Measurements from ENCODE around the gene MRPL2. TPM values are rescaled to one million over a fixed set of nuclear protein-coding genes. Genes with fewer than 3 reads are reported as not detected.

Gene MRPL2
- total RNA-seq, 1 donor from 2014 or later, result 50.5 TPM

- H3K9me3 Mint-ChIP-seq (ENCODE audit: unreplicated experiment), result peaks cover 7% of the 10 kb centered on the region
- no peaks in the 10 kb centered on the region for H3K27me3 Mint-ChIP-seq (ENCODE audit: unreplicated experiment)
- no peak for TF ChIP-seq CTCF (IDR thresholded peaks at IDR 0.05; ENCODE audit: partially characterized antibody, unreplicated experiment)
- peaks cover 43% of the 10 kb centered on the region for H3K4me1 Mint-ChIP-seq (ENCODE audit: low read depth, unreplicated experiment)
- H3K4me3 Mint-ChIP-seq (ENCODE audit: unreplicated experiment), result peak overlapping the region; percentile 8
- DNase-seq, result no peak
- peak overlapping the region; percentile 13 for H3K27ac Mint-ChIP-seq (ENCODE audit: unreplicated experiment)
- H3K36me3 Mint-ChIP-seq (ENCODE audit: unreplicated experiment), result no peaks in the 10 kb centered on the region
Observed at GRCh38 chr6:43093436-43094289, 34.4 kb upstream of the MRPL2 start.

- TF ChIP-seq CTCF (IDR thresholded peaks at IDR 0.05; ENCODE audit: partially characterized antibody, unreplicated experiment), result no peak
- H3K9me3 Mint-ChIP-seq (ENCODE audit: unreplicated experiment), result peaks cover 7% of the 10 kb centered on the region
- no peaks in the 10 kb centered on the region for H3K27me3 Mint-ChIP-seq (ENCODE audit: unreplicated experiment)
- peaks cover 39% of the 10 kb centered on the region for H3K4me1 Mint-ChIP-seq (ENCODE audit: low read depth, unreplicated experiment)
- DNase-seq, result no peak
- no peaks in the 10 kb centered on the region for H3K36me3 Mint-ChIP-seq (ENCODE audit: unreplicated experiment)
- peak overlapping the region; percentile 41 for H3K27ac Mint-ChIP-seq (ENCODE audit: unreplicated experiment)
- H3K4me3 Mint-ChIP-seq (ENCODE audit: unreplicated experiment), result no peak overlapping the region
Observed at GRCh38 chr6:43092635-43093034, 33.4 kb upstream of the MRPL2 start.

GRCh38 chr6:43091436-43091991 lies 32.3 kb upstream of the MRPL2 start:
- H3K9me3 Mint-ChIP-seq (ENCODE audit: unreplicated experiment), result peaks cover 7% of the 10 kb centered on the region
- H3K27ac Mint-ChIP-seq (ENCODE audit: unreplicated experiment), result peak overlapping the region; percentile 55
- no peaks in the 10 kb centered on the region for H3K36me3 Mint-ChIP-seq (ENCODE audit: unreplicated experiment)
- no peak for TF ChIP-seq CTCF (IDR thresholded peaks at IDR 0.05; ENCODE audit: partially characterized antibody, unreplicated experiment)
- H3K4me1 Mint-ChIP-seq (ENCODE audit: low read depth, unreplicated experiment), result peaks cover 35% of the 10 kb centered on the region
- DNase-seq, result no peak
- H3K27me3 Mint-ChIP-seq (ENCODE audit: unreplicated experiment), result no peaks in the 10 kb centered on the region
- no peak overlapping the region for H3K4me3 Mint-ChIP-seq (ENCODE audit: unreplicated experiment)

- no peak overlapping the region for H3K4me3 Mint-ChIP-seq (ENCODE audit: unreplicated experiment)
- H3K9me3 Mint-ChIP-seq (ENCODE audit: unreplicated experiment), result peaks cover 7% of the 10 kb centered on the region
- no peaks in the 10 kb centered on the region for H3K36me3 Mint-ChIP-seq (ENCODE audit: unreplicated experiment)
- no peak overlapping the region for H3K27ac Mint-ChIP-seq (ENCODE audit: unreplicated experiment)
- H3K27me3 Mint-ChIP-seq (ENCODE audit: unreplicated experiment), result no peaks in the 10 kb centered on the region
- no peak for DNase-seq
- TF ChIP-seq CTCF (IDR thresholded peaks at IDR 0.05; ENCODE audit: partially characterized antibody, unreplicated experiment), result no peak
- H3K4me1 Mint-ChIP-seq (ENCODE audit: low read depth, unreplicated experiment), result peaks cover 35% of the 10 kb centered on the region
Observed at GRCh38 chr6:43091020-43091419, 31.8 kb upstream of the MRPL2 start.

- no peak for DNase-seq
- peaks cover 6% of the 10 kb centered on the region for H3K9me3 Mint-ChIP-seq (ENCODE audit: unreplicated experiment)
- no peaks in the 10 kb centered on the region for H3K36me3 Mint-ChIP-seq (ENCODE audit: unreplicated experiment)
- peaks cover 31% of the 10 kb centered on the region for H3K4me1 Mint-ChIP-seq (ENCODE audit: low read depth, unreplicated experiment)
- TF ChIP-seq CTCF (IDR thresholded peaks at IDR 0.05; ENCODE audit: partially characterized antibody, unreplicated experiment), result no peak
- H3K4me3 Mint-ChIP-seq (ENCODE audit: unreplicated experiment), result peak overlapping the region; percentile 61
- peak overlapping the region; percentile 83 for H3K27ac Mint-ChIP-seq (ENCODE audit: unreplicated experiment)
- H3K27me3 Mint-ChIP-seq (ENCODE audit: unreplicated experiment), result no peaks in the 10 kb centered on the region
Observed at GRCh38 chr6:43090559-43090956, 31.3 kb upstream of the MRPL2 start.

All from glutamatergic neuron (in vitro differentiated cells).